ENCODE results near the gene LIX1.
"Not testable (repeated sequence)": the region's sequence is repeated elsewhere in the genome, so short reads cannot be mapped to it uniquely, and the experiment has no call there.

The LIX1 gene

GRCh38 chr5:97100476-97100875 is 41.9 kb downstream of the LIX1 start:
- DNase-seq = no peak

DNA sequence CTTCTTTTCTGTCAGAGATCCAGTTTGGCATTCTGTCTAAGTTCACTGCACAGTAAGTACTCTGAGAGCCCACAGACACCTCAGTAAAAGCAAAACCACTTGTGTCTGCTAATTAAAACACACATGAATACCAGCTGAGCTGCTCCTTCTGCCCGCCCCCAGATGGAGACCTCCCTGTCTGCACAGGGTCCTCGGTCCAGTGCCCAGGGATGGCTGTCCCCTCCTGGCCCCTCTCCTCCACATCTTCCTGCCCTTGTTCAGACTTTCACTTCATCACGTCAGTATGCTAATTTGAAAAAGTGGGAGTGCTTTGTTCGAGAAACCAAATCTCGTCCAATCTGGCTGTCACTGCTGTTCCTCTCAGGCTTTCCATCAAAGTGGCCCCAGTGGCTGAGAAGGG is 43.5 kb downstream of the LIX1 start:
- DNase-seq = no peak

DNA sequence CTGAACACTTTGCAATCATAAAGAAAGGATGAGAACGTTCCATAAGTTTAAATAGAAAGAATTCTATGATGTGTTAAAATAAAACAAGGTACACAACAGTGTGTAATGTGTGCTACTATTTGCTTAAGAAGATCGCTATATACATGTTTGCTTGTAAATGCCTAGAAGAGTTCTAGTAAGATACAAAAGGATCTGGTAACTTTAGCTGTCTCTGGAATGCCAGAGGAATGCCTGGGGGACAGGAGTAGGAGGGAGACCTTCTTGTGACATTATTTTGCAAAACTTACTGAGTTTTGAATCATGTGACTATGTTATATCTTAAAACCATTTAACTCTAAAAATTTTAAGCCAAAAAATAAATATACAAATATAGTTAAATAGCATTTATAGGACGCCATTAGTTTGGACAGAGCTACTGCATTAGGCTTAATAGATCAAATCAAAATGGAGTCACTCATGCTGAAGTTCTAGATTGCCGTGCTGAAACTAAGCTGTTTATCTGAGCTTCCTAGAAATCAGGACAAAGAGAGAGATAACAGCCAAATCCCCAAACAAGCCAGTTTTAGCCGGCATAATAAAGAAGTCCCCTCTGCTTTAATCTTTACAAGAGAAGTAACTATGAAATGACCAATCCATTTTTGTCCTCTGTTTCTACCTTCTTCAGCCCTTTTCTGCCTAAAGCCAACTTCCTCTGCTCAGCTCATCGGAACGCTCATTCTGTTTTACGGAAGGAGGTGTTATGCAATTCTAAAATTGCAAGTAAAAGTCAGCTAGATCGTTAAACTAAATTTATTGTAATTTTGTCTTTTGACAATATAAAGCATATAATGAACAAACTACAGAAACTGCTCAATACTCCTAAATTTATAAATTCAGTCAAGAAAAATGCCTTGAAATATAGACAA is 44.8 kb downstream of the LIX1 start:
- no peak for DNase-seq

GRCh38 chr5:97096846-97097245 is 45.6 kb downstream of the LIX1 start:
- DNase-seq = no peak

- no peak for DNase-seq
Measured at GRCh38 chr5:97096191-97096590, 46.2 kb downstream of the LIX1 start.

GRCh38 chr5:97095318-97095732 is 47.1 kb downstream of the LIX1 start:
- DNase-seq = no peak

- DNase-seq = no peak
Measured at GRCh38 chr5:97094579-97095317, 47.7 kb downstream of the LIX1 start.

- DNase-seq = no peak
Measured at GRCh38 chr5:97093193-97093592, 49.2 kb downstream of the LIX1 start.

DNA sequence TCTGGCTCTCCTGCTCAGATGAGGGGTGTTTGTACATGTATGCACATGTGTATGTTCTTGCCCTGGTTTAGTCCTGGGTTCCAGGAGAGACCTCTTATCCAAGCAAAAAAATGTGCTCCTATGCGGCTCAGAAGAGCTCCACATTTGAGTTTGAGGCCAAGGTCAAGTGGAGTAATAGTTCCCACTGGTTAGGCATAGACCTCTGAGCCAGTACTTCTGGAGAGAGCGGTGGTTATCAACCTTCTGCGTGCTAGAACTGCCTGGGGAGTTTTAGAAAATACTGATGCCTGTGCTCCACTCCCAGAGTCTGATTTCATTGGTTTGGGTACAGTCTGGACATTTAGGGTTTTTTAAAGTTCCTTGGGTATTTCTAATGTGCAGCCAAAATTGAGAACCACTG is 51.5 kb downstream of the LIX1 start:
- DNase-seq = no peak

GRCh38 chr5:97089149-97089801 is 53.1 kb downstream of the LIX1 start:
- no peak for DNase-seq

- DNase-seq = no peak
Measured at GRCh38 chr5:97088774-97089148, 53.6 kb downstream of the LIX1 start.

DNA sequence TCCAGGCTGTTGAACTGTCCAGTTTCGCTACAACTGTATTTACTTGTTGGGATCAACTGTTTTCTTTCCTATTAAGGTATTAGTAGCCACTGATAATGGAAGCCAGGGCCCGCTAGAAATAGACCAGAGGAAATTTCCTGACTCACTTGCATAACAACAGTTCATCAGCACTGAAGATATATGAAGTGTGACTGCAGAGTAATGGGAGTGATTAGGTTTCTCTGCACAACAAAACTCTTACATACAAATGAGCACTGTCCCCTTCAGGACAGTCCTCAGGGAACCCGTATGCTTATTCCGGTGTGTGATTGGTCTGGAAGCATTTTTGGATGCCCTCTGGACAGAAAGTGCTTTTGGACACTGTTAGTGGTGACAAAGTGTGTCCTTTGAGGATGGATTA is 55.3 kb downstream of the LIX1 start:
- no peak for DNase-seq

- DNase-seq = no peak
Measured at GRCh38 chr5:97085459-97086181, 56.8 kb downstream of the LIX1 start.

DNA sequence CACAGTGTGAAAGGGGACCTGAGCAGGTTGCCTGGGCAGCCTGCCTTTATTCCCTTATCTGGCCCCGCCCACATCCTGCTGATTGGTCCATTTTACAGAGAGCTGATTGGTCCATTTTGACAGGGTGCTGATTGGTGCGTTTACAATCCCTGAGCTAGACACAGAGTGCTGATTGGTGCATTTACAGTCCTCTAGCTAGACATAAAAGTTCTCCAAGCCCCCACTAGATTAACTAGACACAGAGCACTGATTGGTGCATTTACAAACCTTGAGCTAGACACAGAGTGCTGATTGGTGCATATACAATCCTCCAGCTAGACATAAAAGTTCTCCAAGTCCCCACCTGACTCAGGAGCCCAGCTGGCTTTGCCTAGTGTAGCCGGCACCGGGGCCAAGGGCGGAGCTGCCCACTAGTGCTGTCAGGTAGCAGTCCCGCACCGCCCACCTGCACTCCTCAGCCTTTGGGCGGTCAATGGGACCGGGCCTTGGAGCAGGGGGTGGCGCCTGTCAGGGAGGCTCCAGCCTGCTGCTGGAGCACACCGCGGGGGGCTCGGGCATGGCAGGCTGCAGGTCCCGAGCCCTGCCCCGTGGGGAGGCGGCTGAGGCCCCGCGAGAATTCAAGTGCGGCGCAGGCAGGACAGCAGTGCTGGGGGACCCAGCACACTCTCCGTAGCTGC is 57.5 kb downstream of the LIX1 start:
- not testable (repeated sequence) for DNase-seq

DNA sequence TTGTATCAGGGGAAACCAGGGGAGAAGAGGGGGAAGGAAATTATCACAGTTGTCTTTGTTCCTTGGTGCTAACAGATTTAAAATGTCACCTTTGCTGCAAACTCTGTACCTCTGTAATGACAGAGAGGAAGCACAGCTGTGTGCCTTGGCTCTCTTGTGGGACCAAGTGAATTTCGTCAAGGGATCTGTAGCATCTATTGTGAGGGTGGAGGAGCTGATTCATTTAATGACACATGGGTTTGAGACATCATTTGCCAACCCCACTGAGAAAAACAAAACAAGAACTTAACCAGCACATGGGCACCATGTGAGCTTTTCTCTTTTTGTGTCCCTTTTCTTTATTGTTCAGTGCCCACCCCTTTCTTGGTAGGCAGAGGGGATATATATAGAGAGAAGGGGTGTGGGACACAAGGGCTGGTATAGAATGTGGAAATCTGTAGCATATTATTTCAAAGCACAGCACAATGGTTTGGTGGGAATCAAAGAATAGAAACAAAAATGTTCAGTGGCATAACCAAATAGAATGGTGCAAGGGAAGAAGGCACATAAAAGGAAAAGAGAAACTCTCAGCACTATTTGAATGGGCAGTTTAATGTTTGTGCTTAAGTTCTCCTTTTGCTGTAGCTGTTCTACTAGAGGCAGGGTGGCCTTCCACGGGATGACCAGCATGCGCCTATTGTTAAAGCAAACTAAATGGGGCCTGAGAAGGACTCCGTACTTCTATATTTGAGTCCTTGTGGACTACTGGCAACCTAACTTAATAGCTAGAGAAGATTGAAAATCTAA is 63.3 kb downstream of the LIX1 start:
- DNase-seq = no peak

GRCh38 chr5:97077246-97077645 is 65.2 kb downstream of the LIX1 start:
- DNase-seq = no peak

DNA sequence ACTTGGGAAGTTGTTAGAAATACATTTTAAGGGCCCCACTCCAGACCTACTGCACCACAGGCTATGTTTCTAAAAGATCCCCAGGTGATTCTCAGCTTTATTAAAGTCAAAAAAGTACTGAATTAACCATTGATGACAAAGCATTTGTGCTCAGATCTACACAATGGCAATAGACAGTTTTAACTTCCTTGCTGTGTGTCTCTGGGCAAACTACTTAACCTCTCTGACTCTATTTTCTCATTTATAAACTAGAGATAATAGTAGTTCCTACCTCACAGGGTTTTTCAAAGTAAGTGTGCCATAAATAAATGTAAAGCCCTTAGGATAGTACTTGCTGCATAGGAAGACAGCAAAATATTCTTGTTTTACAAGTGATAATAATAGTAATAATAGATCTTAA is 66.3 kb downstream of the LIX1 start:
- DNase-seq = no peak

DNA sequence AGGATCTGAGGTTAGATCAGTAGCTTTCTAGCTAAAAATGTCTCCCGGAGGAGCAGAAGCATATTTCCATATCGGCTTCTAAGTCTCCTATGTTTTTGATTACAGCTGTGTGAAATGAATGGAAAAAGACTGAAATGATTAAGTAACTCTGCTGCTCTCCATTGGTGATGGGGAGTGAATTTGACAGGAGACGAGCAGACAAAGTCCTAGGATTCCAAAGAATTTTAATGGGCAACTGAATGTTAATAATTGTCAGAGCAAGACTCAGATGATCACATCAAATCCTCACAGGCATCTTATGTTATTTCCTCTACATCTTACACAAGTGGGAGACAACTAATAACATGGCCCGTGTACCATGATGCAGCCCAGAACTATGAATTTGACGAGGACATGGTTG is 66.8 kb downstream of the LIX1 start:
- DNase-seq = no peak

DNA sequence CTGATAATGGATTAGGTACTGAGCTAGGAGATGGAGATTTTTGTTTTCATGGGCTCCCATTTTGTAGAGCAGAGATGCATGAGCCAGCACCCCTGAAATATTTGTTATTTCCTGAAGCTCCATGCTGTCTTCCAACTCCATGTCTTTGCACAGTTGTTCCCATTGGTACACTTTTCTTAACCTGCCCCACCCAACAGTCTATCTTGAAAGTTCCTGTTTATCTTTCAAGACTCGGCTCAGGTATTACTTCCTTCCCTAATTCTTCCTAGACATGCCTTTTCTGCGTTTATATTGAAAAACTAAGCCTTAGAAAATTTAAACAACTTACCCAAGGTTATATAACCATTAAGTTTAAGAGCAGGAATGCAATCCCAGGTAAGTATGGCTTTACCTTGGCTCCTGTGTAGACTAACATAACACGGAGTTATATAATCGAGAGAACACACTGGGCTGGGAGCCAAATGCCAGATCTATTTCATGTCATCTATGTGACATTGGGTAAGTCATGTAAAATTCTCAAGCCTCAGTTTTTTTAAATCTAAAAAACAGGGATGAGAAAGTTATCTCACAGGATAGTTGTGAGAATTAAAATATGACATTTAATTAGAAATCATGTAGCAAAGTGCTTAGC is 67.4 kb downstream of the LIX1 start:
- no peak for DNase-seq

GRCh38 chr5:97073420-97073819 is 69.0 kb downstream of the LIX1 start:
- no peak for DNase-seq

DNA sequence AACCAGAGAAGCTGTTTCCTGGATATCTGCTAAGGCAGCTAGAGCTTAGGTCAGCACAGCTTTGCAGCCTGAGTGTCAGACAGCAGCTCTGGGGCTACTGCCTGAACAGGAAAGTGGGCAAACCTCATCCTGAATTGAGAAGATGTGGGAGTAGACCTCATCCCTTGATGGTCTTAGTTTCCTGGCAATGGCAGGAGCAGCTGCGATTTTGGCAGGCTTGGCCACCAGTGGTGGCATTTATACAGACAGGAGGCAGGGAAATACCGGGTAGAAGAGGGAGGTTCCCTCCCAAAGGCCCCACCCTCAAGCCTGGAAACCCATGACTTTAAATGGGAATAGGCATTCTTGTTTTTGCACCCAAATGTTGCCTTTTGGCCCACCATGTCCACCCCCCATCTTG is 69.7 kb downstream of the LIX1 start:
- DNase-seq = no peak
